Neural progenitor cell (in vitro differentiated cells): Measurements from ENCODE around the gene HLA-E.

ENCODE experiments used
- CTCF ChIP-seq: fragments of 200-600 bp; sonication (generic); IDR thresholded peaks from 2 replicates; pipeline ENCODE4 v1.5.1; 2017; ENCODE audit warnings: antibody characterized with exemption, mild to moderate bottlenecking
- EZH2phosphoT487 ChIP-seq: fragments of 200-600 bp; sonication (generic); IDR thresholded peaks from 2 replicates; pipeline ENCODE4 v1.6.1; 2017; ENCODE audit warnings: antibody characterized with exemption

GRCh38 chr6:30497714-30498113, 8.4 kb downstream of the HLA-E start:
- no peak for TF ChIP-seq EZH2phosphoT487
- no peak for TF ChIP-seq CTCF
